Germinal center (tissue), 1 donor: ENCODE data around the gene ACRBP.

Experiments
- DNase-seq: peaks from one replicate; pipeline ENCODE4 v3.0.0; 2012; ENCODE audit warnings: mixed read lengths, low spot score

The ACRBP gene

GRCh38 chr12:6647083-6647604 lies at the start of gene ACRBP:
ACRBP (minus strand) TSS chr12:6647432; CDS start chr12:6647366, 66 bp downstream.
- peak; percentile 80 for DNase-seq

- DNase-seq = no peak
These were observed 48.2 kb upstream of the ACRBP start for GRCh38 chr12:6695313-6696045.

DNA sequence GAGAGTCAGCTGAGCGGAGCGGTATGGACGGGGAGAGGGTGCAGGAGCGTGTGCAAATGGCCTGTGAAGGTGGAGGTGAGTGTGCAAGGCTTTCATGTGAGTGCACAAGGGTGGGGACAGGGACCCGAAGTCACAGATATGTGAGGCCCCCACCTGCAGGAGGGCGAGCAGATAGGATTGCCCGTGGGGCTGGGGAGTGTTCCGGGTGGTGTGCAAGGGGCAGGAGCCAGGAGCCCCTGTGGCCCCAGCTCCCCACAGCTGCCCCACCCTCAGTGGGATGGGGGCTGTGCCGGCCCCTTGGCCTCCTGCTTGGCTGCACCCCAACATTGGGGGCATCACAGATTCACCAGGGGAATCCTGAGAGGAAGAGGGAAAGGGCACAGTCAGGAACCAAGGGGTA lies 47.5 kb upstream of the ACRBP start:
- DNase-seq = no peak

GRCh38 chr12:6693832-6694355 lies 46.7 kb upstream of the ACRBP start:
- no peak for DNase-seq

GRCh38 chr12:6692888-6693287 lies 45.7 kb upstream of the ACRBP start:
- no peak for DNase-seq

DNA sequence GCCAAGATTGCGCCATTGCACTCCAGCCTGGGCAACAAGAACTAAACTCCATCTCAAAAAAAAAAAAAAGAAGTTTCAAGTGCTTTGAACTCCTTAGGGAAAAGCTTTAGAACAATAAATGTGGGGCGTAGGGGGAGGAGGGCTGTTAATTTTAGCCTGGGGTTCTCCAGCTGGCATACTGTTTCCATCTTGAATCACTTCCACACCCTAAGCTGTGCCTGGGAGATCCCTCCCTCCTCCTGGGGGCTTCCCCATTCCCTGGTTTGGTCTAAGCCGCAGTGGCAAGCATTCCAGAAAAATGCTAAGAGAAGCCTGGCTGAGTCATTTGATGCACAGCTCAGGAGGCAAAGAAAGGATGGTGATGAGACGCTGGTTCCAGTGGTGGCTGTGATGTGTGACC lies 44.2 kb upstream of the ACRBP start:
- DNase-seq = no peak

DNA sequence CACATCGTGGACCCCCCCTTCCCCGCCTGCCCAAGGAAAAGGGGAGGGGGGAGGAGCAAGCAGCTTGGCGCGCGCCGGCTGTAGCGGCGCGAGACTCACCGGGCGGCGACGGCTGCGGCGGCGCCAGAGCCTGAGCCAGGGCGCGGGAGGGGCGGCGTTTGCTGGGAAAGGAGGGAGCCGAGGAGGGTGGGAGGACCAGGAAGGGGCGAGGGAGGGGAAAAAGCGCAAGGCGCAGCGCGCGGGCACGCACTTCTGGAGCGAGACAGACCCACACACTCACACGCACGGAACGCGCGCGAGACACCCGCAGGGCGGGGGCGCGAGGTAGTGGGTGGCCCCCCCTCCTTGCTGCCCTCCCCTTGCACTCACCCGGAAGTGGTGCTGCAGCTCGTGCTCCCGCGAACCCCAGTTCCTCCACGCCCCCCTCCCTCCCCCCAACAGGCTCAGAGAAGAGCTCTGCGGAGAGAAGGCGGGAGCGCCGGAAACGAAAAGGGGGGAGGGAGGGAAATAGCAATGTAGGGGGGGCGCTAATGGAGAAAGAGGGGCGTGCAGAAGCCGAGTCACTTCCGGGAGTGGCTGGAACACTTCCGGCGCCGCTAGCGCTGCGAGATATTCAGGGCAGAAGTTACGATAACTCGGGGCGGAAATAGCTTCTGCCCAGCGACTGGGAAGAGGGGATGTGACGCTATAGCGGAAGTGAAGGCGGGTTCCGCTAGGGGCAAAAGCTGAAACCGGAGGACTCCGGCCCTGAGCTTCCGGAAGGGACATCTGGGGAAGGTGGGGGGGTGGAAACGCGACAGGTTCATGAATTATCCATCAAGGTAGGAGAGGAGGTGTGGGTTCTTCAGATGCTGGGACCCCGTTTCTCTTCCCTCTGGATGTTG lies 42.0 kb upstream of the ACRBP start, which contains the start of gene ZNF384:
ZNF384 (minus strand) TSS at position 377 of the 884 bp plus-strand sequence. CDS start 9,855 bp downstream, outside the sequence.
- peak; percentile 93 for DNase-seq

DNA sequence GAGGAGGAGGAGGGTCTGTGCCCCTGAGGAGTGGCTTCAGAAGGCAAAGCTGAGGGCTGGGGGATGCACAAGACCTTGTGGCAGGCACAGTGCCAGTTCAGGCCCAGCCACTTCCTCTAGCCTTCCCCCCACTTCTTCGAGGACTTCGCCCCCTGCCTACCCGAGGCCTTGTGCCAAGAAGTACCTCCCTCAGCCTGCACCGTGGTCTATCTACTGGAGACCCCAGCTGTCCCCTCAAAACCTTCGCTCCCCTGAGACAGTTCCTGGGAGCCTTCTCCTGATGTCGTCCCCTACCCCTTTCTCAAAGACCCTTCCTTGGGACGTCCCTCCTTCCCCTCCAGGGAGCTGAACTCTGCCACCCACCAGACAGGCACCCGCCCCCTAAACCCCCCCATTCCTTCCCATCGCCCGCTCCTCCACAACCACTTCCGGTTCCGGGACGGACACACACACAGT lies 41.3 kb upstream of the ACRBP start:
- peak; percentile 42 for DNase-seq

DNA sequence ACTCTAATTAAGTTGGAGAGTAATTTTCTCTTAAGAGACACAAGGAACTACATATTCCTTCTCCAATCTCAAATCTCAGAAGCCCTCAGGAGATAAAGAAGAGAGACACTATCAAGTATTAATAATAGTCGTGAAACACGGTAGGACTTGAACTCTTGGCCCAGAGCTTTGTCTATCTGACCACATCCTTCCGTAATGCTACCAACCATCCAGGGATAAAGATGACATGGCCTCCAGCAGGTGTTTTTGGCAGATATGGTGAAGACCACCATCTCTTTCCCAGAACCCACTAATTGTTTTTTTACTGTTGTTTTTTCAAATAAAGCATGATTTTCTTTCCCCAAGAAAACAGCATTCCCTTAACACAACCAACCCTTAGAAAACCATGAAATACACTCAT lies 38.6 kb upstream of the ACRBP start:
- no peak for DNase-seq

DNA sequence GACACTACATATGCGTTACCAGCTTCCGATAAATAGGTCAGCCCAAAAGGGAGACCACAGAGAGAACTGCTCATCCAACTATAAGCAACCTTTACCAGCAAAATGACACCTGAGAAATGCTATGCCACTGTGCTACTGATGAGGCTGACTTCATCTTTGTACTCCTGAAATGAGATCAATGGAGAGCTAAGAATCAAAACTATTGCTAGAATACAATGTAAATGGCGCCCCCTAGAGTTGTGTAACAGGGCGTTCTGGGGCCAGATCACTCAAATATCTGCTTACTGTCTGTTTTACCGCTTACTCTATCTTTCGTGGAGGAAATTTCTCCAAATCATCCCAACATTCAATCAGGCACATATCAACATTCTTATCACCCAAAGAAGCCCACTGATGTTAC lies 37.4 kb upstream of the ACRBP start:
- peak; percentile 27 for DNase-seq

DNA sequence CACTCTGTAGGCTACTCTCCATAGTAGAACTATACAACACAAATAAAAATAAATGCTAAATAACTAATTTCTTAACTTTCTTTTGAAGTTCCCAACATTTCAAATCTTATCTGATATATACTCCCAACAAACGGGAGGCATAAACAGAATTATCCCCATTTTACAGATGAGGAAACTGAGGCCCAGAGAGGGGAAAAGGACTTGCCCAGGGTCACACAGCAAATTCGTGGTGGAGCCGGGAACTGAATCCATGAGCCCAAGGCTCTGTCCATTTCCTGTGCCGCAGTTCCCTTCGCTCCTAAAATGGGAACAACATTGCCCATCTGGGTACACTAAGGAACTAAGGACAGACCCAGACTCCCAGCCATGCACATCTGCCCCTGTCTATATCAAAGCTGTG lies 29.7 kb upstream of the ACRBP start:
- DNase-seq = no peak

- DNase-seq = no peak
These were observed 24.9 kb upstream of the ACRBP start for GRCh38 chr12:6672143-6672542.

DNA sequence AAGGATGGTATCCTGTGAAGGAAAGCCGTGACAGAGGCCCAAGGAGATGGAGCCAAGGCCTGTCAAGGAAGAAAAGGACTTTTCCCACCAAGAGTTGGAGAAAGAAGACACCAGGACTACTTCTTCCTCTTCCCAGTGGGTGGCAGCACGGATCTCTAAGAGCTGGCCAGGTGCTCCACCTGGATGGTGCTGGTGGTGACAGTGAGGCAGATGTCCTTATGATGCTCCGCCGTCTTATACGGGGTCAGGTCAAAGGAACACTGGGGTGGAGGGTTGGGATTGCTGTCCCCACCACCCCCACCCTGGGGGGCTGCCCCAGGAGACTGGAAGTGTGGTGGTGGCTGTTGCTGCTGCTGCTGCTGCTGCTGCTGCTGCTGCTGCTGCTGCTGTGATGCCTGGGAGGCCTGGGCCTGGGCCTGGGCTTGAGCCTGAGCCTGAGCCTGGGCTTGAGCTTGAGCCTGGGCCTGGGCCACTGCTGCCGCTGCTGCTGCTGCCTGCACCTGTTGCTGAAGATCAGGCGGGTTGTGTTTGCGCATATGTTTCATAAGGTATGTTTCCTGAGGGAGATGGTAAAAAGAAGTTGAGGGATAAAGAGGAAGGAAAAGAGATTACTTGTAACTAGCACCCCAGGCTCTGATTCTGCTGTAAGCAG lies 20.5 kb upstream of the ACRBP start:
- DNase-seq = no peak

- no peak for DNase-seq
These were observed 19.0 kb upstream of the ACRBP start for GRCh38 chr12:6666211-6666610.

GRCh38 chr12:6664902-6665301 lies 17.7 kb upstream of the ACRBP start:
- DNase-seq = no peak

DNA sequence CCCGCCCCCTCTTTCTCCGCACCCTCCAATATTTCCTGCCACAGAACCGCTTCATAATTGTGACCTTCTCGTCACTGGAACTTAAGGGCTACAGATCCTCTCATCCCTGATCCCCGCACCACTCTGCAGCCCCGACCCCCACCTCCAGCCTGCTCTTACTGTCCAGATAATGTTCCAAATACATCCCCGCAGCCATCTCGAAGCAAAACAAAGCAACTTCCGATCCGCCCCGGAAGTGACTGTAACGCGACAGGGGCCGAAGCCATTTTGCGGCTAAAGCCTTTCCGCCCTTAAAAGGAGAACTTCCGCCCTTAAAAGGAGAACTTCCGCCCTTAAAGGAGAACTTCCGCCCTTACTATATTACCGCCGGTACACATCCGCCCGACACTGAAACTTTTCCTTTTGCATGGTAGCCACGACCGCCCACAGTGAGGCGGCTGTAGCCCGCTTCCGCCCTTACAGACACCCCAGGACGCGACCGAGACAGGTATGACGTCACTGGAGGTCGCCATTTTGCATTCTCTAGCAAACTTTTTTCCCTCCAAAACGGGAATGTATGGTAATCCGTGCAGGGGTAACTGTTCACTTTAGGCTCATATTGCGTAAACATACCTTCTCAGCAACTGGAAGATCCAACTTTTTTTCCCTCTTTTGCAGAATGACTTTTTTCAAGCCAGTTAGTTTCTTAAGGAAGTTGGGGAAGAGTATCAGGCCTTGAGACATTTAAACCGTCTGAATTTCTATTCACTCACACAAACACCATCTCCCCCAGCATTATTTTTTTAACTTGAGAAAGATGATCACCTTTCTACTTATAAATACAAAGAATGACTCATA lies 15.9 kb upstream of the ACRBP start, which contains the start of gene ING4:
ING4 (minus strand) TSS at position 214 of the 837 bp plus-strand sequence; CDS start at position 196, 18 bp downstream.
- DNase-seq = peak; percentile 97

- peak; percentile 70 for DNase-seq
These were observed 15.3 kb upstream of the ACRBP start for GRCh38 chr12:6662602-6662905.

DNA sequence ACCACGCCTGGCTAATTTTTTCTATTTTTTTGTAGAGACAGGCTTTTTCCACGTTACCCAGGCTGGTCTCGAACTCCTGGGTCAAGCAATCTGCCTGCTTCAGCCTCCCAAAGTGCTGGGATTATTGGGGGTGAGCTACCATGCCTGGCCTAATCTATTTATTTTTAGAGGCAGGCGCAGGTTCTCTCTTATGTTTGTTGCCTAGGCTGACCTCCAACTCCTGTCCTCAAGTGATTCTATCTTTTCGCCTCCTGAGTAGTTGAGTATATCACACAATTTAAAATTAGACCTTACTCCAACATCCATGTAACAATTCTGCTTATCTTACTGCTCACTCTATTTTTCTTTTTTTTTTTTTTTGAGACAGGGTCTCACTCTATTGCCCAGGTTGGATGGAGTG lies 6.8 kb upstream of the ACRBP start:
- no peak for DNase-seq

GRCh38 chr12:6653342-6653741 lies 6.1 kb upstream of the ACRBP start:
- DNase-seq = no peak

DNA sequence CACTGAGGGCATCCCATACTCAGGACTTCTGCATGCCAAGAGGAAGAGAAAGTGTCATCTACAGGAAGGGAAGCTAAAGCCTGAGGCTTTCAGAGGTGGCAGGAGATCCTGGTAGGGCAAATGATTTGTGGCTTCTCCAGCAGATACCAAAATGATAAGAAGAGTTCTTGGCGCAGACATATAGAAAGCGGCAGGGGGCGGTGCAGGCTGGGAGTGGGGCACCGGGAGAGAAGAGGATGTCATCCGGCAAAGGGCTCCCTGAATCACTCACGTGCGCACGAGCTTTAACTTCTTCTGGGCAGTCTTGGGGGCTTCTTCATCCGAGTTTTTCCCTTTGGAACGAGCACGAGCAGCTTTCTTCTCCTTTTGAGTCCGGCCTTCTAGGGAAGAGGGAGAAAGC lies 5.2 kb upstream of the ACRBP start:
- no peak for DNase-seq

DNA sequence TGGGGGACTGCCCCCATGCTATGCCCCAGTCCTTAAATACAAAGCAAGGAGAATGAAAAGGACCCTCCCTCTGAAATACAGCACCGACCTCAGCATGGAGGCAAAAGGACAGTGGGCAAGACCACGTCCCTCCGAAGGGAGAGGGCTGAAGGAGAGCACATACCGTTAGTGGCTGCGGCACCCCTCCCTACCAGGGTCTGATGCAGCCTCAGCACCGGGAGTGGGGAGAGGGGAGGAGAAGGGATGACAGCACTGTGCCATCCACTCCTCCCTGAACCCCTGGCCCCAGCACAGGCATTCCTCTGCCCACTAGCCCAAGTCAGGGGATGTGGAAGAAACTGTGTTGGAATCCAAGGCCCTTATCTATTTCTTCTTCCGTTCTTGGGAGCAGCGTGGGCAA lies 3.6 kb upstream of the ACRBP start:
- DNase-seq = no peak
